ENCODE measurements around the gene OLFM4. TPM values are rescaled to one million over a fixed set of nuclear protein-coding genes. Genes with fewer than 3 reads are reported as not detected.

OLFM4 gene
- polyA plus RNA-seq, 3 donors: 0.40 to 0.69 (median 0.65) TPM

DNA sequence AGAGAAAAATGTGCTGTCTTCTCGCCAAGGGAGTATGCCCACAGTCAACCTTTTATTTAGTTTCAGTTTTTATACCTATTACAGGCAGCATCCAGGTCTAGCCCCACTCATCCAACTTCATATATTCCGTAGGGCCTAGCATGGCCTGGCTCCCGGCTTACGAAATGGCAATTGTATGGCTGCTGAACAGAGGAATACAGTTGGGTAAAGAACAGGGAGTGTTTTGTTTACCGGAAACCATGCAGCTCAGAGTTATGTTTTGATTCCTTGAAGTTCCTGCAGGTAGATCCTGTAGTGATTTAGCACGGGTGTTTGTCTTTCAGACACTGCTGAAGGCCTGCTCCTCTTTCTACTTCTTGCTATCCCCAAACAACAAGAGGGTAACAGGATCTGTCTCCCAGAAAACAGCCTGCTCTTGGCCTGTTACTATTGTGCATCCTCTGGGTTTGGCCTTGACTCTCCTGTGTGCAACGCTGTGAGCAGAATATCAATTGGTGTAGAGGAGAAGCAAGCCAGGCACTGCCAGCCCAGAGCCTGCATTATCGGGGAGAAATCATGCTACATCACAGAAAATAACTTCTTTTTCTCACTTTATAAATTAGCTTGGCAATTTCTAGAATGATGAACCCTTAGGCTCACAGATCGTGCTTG is 32.4 kb downstream of the OLFM4 start:
- no peak for DNase-seq (ENCODE audit: low read depth in 3 of 3, low spot score in 2 of 3)

GRCh38 chr13:53064731-53065130 is 36.1 kb downstream of the OLFM4 start:
- no peak for DNase-seq (ENCODE audit: low read depth in 3 of 3, low spot score in 2 of 3)

- no peak for DNase-seq (ENCODE audit: low read depth in 3 of 3, low spot score in 2 of 3)
Observed at GRCh38 chr13:53066411-53066810, 37.8 kb downstream of the OLFM4 start.

DNA sequence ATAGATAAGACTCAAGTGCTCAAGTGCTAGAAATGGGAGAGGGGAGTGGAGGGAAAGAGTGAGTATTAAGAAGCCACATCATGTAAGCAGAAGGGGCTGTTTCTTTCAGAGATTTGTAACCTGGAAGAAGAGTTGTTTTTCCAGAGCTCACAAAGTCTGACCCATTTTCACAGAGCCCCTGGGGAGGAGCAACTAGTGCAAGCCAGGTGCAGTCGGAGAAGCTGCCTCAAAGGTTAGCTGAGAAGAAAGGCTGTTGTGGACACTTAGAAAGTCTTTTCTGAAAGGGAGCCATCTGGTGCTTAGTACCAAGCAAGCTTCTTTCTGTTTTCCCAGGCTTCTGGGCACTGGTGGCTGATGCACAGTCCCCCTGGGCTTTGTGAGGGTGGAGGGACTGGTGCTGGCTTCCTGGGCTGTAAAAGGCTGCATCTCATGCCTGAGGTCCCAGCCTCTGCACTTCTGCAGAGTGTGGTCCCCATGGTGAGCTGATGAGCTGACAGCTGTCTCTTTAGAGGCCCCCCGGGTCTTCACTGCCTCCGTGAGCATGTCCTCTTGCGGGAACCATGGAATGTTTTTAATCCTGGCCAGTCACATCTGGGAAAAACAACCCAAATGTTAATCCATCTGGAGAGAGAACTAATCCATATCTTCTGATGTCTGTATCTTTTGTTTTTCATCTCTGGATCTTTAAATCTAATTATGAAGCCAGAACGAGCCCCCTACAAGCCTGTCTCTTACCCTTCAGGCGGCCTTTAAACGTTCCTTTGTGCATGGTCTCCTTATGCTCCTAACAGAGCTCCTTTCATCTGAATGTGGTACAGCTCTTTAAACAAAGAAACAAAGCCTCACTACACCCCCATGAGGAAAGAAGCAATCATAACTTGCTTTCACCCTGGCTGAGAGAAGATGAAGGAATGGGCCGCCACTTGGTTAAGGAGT is 40.2 kb downstream of the OLFM4 start:
- DNase-seq (ENCODE audit: low read depth in 3 of 3, low spot score in 2 of 3): no peak

DNA sequence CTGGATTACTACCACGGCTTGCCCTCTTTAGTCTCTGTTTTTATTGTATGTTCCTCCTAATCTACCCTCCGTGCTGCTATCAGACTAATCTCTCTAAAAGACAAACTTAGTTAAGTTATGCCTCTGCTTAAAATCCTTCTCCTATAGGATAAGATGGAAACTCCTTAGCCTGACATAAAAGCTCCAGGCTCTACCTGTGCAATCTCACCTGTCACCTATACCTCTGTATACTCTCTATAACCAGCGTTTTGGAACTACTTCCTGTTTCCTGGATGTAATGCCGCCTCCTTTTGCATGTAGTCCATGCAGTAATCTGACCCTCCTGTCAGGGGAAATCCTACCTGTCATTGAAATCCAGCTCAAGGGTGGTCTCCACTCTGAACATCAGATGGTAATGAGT is 41.2 kb downstream of the OLFM4 start:
- no peak for DNase-seq (ENCODE audit: low read depth in 3 of 3, low spot score in 2 of 3)

DNA sequence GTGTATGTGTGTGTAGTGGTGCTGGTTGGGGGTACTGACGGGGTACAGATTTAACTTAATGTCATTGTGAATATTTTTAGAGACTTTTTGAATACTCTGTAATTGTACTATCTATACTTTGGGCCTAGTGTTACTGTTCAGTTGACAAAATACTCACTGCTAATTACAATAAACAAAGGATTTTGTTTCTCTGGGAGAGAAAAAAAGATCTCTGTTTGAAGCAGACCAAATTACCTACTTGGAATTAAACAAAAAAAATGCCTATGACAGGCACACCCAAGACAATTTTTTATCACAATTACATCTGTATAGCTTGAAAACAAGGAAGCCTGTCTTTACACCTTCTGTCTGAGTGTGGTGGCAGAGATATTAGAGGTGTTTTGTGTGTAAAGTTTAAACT is 45.1 kb downstream of the OLFM4 start:
- no peak for DNase-seq (ENCODE audit: low read depth in 3 of 3, low spot score in 2 of 3)

GRCh38 chr13:53074114-53074513 is 45.5 kb downstream of the OLFM4 start:
- DNase-seq (ENCODE audit: low read depth in 3 of 3, low spot score in 2 of 3): no peak

- no peak for DNase-seq (ENCODE audit: low read depth in 3 of 3, low spot score in 2 of 3)
Observed at GRCh38 chr13:53075356-53076041, 46.9 kb downstream of the OLFM4 start.

- DNase-seq (ENCODE audit: low read depth in 3 of 3, low spot score in 2 of 3): no peak
Observed at GRCh38 chr13:53079691-53080090, 51.1 kb downstream of the OLFM4 start.

DNA sequence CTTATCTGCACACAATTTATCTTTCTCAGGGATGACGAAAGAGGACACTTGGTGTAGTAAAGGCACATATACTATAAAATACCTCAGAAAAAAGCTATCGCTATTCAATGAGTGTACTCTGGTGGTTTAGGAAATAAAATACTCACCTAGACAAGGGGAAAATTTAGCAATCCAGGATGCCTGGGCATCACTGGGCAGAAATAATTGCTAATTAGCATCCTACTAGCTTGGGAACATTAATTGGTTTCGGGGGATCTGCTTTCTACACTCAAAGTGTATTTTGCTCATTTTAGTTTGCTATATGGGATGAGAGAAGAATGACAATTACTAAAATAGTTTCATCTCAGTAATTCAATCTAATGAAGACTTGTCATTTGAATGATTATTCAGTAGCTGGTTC is 60.3 kb downstream of the OLFM4 start:
- no peak for DNase-seq (ENCODE audit: low read depth in 3 of 3, low spot score in 2 of 3)

DNA sequence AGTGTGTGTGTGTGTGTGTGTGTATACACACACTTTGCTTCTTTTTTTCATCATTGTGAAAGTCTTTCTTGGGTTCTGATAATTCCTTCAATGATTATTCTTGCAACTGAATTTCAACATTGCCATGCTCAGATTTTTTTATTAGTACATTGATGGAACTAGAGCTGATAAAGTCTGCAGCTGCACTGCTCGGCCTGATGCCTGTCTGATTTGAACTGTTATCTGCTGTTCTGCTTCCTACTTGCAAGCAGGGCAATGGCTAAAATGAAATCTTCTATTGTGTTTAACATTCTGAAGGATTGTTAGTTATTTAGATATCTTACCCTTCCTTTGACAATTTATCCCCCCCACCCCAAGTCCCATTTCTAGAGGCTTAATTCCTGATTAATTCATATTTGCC is 61.3 kb downstream of the OLFM4 start:
- no peak for DNase-seq (ENCODE audit: low read depth in 3 of 3, low spot score in 2 of 3)

DNA sequence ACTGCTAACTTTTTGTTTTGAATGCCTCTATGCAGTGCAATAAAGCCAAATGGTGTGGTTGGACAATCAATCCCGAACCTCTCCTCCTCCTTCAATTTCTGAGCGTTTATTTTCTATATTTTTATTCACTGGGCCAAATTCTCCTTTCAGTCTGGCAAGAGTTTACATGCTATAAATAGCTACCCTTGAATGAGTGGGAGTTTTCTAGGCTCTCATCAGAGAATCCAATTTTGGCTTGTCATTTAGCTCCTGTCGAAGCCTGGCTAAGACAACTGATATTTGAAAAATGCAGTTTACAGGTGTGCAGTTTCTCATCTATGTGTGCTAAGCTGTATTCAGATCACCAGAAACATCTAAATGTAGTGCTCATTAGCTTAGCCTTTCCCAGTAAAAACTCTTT is 61.8 kb downstream of the OLFM4 start:
- no peak for DNase-seq (ENCODE audit: low read depth in 3 of 3, low spot score in 2 of 3)

DNA sequence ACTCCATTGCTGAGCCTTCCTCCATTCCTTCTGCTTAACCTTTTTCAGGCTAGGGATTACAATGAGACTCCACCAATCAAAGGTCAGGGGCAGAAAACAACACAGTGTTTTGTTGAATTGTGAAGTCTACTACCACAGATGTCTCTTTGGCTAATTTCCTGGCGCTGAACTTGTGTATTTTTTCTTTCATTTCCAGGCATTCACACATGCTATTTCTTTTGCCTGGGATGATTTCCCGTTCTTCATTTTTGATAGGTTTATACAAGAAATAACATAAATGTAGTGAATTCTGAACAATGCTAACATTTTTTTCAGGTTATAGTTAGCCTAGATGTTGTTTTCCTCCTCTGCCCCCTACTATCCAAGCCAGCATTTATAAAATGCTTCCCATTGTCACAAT is 64.3 kb downstream of the OLFM4 start:
- no peak for DNase-seq (ENCODE audit: low read depth in 3 of 3, low spot score in 2 of 3)

- DNase-seq (ENCODE audit: low read depth in 3 of 3, low spot score in 2 of 3): no peak
Observed at GRCh38 chr13:53098455-53098854, 69.8 kb downstream of the OLFM4 start.

DNA sequence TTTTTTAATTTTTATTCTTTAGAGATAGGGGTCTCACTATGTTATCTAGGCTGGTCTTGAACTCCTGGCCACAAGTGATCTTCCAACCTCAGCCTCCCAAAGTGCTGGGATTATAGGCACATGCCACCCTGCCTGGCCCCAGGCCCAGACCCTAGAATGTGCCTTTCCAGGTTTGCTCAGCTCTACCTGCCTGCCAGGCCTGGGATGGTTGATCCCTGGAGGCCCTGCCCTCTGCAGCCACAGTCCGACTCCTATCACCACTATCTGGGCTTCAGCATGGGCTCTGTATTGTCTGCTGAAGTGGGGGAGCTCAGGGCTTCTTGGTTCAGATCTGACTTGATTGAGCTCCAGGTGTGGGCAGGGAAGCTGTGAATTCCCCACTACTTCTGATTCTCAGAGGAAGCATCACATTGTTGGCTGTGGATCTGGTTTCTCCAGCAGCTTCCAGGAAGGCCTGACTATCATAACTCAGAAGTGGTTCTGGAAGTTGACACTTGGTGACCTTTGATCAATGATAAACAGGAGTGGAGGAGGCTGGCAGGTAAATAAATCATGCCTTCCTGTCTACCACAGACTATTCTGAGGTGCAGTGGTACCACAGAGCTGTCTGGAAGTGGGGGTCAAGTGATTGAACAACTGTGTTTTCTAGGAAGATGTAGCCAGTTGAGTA is 71.9 kb downstream of the OLFM4 start:
- DNase-seq (ENCODE audit: low read depth in 3 of 3, low spot score in 2 of 3): no peak

Other genes starting within 250 kb of the OLFM4 start
- gene PCDH8, start 180.2 kb upstream of the OLFM4 start, polyA plus RNA-seq (ENCODE audit: insufficient read length in 3 of 3): under 1 TPM in 2 of 3 donors, not detected in 1; 0.03 to 0.14 TPM